GM19395 (cell line): ENCODE results near the gene SPTBN4.
"Not testable (repeated sequence)": the region's sequence is repeated elsewhere in the genome, so short reads cannot be mapped to it uniquely, and the experiment has no call there.

Source experiments
- ATAC-seq: cut with Tn5 transposase; IDR thresholded peaks from one replicate; pipeline ENCODE4 v1.9.1; 2021; ENCODE audit warnings: mild to moderate bottlenecking, moderate library complexity; ENCODE audit not compliant: unreplicated experiment

SPTBN4 gene

DNA sequence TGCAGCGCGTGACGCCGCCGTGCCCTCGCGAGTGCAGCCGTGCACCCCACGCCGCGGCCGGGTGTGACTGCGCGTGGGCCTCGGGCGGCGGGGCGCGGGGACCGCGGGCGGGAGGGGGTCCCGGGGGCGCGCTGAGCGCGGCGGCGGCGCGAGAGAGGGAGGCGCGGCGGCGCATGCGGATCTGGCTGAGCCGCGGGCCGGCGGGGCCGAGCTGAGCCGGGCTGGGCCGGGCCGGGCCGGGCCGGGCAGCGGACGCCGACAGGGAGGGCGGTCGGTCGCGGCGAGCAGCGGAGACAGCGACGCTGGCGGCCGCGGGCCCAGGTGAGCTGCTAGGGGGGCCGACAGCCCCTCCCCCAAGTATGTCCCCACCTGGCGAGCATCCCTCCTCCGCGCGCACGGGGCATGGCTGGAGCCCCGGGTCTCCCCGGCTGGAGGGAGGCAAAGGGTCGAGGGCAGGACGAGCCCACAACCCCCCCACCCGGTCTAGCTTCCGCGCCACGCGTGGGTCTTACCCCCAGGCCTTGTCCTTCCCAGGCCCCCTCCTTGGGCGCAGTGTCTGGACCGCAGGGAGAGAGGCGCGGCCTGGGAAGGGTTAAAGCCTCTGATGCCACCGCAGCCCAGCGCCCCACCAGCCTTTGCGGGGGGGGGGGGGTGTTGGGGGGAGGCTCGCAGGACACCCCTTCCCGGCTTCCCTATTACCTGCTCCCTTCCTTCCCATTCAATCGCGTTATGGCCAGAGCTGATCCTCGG lies at the start of gene SPTBN4:
Gene SPTBN4 (plus strand): TSS at position 17 of the 750 bp plus-strand sequence. CDS start 5,621 bp downstream, outside the sequence.
- no peak for ATAC-seq

DNA sequence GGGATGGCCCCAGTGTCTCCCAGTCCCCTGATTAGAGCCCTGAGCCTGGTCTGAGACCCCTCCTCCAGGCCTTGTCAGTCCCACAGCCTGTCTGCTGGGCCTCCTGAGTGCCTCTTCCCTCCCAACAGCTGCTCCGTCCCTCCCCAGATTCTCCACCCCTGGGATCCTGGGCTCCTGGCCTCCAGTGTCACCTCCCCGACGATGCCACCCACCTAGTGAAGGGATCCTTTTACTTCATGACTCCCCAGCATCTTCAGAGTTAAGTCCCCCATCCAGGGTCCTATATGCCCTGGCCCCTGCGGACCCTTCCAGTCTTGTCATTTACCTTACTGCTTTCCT lies 49.2 kb upstream of the SPTBN4 start:
- ATAC-seq, result no peak

DNA sequence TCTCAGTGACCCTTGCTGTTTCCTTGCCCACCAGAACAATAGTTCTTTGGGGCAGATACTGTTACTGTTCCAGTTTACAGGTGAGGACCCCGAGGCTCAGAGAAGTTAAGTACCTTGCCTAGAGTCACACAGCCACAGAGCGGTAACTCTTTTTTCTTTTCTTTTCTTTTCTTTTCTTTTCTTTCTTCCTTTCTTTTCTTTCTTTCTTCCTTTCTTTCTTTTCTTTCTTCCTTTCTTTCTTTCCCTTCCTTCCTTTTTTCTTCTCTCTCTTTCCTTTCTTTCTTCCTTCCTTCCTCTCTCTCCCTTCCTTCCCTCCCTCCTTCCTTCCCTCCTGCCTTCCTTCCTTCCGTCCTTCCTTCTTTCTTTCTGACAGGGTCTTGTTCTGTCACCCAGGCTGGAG lies 48.8 kb upstream of the SPTBN4 start:
- no peak for ATAC-seq

DNA sequence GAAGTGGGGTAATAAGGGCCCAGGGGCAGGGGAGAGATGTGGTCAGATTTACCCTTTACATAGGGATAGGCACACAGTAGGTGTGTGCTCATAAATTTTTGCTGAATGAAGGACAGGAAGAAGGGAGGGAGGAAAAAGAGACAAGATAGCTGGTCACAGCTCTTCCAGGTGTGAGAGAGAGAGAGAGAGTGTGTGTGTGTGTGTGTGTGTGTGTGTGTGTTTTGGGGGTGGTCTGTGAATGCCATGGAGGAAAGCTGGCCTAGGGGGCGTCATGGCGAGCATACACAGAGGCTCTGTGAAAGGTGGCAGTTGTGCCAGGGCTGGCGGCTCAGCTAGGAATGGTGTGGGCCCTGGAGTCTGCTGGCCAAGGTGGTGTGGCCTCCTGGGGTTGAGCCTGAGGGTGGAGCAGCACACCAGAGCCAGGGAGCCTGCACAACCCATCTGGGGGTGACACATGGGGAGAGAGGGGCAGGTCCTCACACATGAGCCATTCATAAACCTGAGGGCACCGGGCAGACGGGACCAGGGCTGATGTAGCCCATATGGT lies 47.7 kb upstream of the SPTBN4 start:
- ATAC-seq, result no peak

DNA sequence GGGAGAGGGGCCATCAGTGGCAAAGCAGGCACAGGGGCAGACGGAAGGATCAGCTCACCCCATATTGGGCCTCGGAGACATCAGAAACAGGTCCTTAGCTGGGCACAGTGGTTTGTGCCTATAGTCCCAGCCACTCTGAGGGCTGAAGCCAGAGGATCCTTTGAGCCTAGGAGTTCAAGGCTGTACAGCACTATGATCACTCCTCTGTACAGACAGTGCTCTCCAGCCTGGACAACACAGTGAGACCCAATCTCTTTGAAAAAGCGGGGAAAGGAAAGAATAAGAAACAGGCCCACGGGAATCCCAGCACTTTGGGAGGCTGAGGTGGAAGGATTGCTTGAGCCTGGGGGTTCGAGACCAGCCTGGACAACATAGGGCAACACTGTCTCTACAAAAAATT lies 47.0 kb upstream of the SPTBN4 start:
- no peak for ATAC-seq

DNA sequence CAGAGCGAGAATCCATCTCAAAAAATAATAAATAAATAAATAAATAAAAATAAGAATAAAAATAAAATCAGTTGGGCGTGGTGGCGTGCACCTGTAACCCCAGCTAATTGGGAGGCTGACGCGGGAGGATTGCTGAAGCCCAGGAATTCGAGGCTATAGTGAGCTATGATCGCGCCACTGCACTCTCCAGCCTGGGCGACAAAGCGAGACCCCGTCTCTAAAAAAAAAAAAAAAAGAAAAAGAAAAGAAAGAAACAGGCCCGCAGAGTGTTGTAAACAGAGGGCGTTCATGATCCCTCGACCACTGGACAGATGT lies 46.4 kb upstream of the SPTBN4 start:
- ATAC-seq, result no peak

DNA sequence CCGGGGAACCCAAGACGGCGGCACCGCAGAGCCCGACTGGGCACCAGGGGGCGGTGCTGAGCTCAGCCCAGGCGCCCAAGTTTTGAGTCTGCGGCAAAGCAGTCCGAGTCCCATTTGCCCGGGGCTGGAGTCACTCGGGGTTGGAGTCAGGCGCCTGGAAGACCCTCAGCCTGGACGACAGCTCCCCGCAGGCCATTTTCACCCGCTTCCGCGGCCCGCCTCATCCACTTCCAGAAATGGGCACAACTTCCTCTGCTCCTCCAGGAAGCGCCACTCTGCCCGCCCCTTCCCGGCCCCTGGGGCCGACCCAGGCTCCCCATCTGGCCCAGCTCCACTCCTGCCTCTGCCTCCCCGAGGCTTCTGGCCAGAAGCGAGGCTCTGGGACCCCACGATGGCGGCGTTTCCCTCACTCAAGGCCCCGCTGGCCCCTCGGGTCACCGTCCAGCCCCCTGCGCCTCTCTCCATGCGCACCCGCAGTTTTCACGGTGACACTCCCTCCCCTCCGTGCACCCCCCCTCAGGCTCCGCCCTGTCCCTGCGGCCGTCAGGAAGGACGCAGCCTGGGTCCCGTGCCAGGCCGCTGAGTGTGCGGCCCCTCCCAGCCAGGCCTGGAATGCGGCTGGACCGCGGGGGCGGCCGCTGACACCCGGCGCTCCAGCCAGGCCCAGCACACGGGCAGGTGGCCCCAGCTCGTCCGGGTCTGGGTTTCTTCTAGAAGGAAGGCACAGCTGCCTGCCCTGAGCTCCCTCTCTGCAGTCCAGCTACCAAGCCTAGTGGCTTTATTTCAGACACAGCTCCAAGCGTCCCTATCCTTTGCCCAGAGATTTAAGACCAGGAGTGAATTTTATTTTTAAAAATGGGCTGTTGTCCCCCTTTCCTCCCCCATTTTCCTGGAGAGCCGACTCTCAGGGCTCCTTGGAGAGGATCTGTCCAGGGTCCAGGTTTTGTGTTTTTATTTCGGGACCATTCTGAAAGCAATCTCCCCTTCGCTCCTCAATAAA lies 45.7 kb upstream of the SPTBN4 start:
- no peak for ATAC-seq

DNA sequence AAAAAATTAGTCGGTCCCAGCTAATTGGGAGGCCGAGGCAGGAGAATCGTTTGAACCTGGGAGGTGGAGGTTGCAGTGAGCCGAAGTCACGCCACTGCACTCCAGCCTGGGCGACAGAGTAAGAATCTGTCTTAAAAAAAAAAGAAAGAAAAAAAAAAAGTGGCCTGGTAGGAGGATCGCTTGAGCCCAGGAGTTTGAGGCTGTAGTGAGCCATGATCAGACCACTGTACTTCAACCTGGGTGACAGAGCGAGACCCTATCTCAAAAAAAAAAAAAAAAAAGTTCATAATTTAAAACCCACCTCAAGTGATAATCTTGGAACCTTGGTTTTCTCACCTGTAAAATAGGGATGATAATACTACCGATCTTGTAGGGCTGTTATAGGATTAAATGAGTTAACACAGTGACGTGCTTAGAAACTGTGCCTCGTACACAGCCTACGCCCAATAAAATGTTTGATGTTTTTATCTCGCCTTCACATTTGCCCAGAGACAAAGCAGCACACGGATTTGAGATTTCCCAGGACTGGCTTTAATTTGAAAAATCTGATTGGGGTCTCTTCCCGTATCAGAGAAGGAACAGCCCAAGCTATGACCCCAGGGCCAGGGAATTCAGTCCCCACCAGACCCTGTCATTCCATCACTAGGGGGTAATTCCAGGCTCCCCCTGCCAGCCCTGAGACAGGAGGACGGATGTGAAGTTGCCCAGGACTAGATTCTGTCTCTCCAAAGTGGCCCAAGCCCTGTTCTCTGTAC lies 44.6 kb upstream of the SPTBN4 start:
- ATAC-seq, result no peak

DNA sequence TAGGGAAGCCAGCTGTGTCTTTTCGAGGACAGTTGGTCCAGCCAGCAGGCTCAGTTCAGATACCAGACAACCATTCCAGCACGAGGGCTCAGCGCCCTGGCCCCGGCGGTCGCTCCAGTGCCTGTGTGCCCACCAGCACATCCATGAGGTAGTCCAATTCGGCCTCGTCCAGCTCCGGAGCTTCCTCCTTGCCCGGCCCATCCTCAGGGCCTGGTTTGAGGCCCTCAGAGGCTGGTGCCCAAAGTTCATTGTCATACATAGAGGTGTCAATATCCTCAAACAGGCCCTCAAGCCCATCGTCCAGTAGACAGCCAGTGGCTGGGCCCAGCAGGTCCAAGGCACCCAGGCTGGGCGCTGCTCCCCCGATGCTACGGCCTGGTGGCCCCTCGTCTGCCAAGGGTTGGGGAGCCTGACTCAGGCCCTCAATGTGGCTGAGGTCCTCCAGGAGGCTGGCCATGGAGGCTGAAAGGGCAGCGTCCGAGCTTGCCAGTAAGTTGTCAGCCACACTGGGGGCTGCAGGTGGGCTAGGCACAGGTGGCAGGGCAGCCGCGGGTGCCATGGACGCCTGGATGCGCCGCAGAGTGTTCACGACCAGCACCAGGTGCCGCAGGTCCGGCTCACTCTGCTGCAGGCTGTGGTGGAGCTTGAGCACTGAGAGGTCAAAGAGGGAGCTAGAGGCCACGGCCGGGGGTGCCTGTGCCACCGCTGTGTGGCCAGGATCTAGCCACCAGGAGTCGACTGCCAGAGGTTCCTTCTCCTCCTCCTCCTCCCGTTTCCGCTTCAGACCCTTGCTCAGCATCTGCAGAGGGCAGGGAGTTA lies 43.8 kb upstream of the SPTBN4 start:
- ATAC-seq, result no peak

DNA sequence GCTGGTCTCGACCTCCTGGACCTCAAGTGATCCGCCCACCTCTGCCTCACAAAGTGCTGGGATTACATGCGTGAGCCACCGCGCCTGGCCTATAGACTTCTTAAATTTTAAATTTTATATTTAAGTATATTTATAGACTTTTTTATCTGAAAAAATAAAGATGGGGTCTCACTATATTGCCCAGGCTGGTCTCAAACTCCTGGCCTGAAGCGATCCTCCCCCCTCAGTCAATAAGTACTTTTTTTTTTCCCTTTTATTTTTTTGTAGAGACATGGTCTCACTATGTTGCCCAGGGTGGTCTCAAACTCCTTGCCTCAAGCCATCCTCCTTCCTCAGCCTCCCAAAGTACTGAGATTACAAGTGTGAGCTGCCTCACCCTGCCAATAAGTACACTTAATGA lies 42.9 kb upstream of the SPTBN4 start:
- no peak for ATAC-seq

DNA sequence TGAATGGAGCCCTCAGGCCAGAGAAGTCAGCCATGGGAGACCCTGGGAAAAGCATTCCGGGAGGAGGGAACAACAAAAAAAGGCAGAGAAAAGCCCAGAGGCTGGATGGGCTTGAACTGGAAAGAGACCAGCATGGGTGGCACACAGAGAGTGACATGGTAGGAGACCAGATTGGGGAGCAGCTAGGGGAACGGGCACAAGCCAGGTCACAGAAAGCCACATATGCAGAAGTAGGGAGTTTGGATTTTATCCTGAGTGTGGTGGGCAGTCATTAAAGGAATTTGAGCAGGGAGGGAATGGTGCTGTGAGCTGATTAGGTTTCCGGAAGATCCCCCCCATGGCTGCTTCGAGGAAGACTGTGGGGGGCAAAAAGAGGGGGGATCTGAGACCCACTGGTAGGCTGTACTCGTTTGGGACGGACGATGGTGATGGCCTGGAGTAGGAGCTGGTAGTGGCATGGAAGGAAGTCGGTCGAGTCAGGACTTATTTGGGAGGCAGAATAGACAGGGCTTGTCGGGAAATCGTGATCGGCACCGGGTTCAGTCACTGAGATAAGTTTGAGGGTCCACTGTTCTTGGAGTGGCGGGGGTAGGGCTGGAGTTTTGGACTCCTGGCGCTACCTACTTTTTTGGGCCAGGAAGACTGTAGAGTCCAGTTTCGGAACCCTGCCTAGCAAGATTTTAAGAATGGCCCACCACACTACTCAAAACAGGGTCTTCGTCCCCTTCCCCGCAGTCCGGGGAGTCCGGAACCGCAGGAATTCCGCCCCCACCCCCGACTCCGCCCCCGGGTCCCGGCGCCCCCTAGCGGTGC lies 42.0 kb upstream of the SPTBN4 start:
- ATAC-seq, result no peak

DNA sequence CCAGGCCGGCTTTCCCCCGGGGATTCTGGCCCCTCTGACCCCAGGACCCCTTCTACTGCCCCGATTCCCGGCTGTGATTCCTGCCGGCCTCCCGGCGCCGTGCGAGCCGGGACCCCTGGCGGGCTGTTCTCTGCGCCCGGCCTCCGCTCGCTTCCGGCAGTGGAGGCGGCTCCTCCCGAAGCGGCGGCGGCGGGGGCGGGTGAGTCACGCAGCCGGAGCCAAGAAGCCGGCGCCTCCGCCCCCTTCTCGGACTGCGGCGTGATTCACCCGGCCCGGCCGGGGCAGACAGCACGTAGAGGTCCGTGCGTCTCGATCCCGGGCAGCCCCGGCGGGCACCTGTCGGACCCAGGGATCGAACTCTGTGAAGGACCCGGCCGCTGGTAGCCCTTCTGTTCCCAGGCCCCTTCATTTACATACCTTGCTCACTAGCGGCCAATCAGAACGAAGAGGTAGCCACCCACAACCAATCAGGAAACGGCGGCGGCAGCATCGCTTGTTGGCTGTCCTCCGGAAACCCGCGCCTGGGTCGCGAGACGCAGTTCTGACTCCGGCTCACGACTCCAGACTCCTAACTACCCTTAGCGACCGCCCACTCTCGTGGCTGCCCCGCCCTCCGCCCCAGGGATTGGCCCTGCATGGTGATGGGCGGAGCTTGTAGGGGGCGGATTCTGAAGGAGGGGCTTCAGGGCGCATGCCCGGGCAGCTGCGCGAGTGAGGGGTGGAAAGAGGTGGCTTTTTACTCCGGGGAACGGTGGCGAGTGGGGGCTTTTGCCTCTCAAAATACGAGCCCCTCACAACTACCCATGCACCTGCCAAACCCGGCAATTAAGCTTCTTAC lies 41.1 kb upstream of the SPTBN4 start, which contains the start of gene SERTAD1:
Gene SERTAD1 (minus strand): TSS at position 543 of the 838 bp plus-strand sequence. CDS start 2,446 bp downstream, outside the sequence.
- peak; percentile 81 for ATAC-seq

DNA sequence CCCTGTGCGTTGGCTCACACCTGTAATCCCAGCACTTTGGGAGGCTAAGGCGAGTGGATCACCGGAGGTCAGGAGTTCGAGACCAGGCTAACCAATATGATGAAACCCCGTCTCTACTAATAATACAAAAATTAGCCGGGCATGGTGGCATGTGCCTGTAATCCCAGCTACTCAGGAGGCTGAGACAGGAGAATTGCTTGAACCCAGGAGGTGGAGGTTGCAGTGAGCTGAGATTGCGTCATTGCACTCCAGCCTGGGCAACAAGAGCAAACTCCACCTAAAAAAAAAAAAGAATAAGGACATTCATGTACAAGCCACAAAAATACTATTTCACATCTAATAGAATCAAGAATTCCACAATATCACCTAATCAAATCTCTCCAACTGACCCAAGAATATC lies 38.6 kb upstream of the SPTBN4 start:
- not testable (repeated sequence) for ATAC-seq

DNA sequence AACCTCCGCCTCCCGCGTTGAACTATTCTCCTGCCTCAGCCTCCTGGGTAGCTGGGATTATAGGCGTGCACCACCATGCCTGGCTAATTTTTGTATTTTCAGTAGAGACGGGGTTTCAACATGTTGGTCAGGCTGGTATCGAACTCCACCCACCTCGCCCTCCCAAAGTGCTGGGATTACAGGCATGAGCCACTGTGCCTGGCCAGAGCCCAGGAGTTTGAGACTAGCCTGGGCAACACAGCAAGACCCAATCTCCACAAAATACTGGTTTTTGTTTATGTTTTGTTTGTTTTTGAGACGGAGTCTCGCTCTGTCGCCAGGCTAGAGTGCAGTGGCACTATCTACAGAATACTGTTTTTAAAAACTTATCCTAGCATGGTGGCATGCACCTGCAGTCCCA lies 36.6 kb upstream of the SPTBN4 start:
- not testable (repeated sequence) for ATAC-seq

DNA sequence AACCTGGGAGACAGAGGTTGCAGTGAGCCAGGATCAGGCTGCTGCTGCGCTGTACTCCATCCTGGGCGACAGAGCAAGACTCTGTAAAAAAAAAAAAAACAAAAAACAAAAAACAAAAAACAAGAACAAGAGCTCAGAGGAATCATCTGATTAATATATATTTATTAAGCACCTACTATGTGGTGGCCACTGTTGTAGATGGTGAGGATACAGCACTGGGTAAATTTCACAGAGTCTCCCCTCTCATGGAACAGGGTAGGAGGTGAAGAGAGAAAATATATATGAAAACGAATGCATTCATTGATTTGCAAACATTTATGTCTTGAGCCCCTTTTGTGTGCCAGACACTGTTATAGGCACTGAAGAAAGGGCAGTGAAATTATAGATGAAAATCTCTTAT lies 35.1 kb upstream of the SPTBN4 start:
- ATAC-seq, result no peak

DNA sequence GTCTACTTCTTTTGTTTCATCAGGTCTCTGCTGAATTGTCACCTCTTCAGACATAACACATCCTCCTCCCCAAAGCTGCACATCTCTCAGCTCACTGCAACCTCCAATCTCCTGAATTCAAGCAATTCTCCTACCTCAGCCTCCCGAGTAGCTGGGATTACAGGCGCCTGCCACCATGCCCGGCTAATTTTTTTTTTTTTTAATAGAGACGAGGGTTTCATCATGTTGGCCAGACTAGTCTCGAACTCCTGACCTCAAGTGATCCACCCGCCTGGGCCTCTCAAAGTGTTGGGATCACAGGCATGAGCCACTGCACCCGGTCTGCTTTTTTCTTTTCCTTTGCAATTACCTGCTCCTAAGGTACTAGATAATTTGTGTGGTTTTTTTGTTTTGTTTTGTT lies 34.0 kb upstream of the SPTBN4 start:
- not testable (repeated sequence) for ATAC-seq

DNA sequence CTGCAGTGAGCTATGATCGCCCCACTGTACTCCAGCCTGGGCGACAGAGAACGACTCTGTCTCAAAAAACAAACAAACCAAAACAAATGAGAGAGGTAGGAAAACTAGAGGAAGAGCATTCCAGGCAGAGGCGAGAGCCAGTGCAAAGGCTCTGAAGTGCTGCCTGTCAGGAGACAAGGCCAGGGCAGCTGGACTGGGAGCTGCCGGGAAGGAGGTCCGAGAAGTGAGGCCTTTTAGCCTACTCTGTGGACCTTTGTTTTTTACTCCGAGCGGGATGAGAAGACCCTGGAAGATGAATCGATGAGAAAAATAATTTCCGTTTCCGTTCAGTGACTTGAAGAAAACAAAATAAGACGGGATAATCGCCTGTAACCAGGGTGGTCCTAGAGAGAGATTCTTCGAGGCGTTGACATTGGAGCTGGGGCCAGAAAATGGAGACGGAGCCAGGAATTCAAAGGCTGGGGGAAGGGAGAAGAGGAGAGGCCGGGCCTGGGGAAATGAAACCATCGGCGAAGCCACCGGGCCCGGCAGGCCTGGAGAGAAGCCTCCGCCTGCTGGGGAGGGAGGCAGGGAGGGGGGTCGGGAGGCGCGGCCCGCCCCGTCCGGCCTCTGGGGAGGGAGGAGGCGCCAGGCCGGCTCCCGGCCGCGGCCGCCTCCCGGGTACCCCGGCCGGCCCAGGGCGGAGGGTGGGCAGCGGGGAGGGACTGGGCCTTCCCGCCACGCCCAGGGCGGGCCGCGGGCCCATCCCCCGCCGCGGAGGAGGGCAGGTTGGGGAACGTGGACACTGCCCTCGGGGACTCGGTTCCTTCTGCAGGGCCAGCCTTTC lies 33.2 kb upstream of the SPTBN4 start:
- no peak for ATAC-seq

DNA sequence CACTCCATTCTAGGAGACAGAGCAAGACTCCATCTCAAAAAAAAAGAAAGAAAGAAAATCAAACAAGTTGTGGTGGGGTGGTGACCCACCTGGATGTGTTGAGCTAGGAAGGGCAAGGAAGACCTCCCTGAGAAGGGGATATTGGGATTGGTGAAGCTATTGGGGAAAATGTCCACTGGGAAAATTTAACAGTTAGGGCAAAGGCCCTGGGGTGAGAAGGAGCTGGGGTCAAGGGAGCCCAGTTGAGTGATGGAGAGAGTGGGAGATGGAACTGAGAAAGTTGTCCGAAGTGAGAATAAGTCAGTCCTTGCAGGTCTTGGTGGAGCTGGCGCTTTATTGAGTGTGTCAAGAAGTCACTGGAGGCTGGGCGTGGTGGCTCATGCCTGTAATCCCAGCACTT lies 28.5 kb upstream of the SPTBN4 start:
- no peak for ATAC-seq
